SW 1271 (cell line): Measurements from ENCODE around the gene DCLRE1C.
"Not testable (repeated sequence)": the region's sequence is repeated elsewhere in the genome, so short reads cannot be mapped to it uniquely, and the experiment has no call there.

Source experiments
- DNase-seq, 2 experiments: peaks; one replicate each; lab custom pipeline; 2025; lab: John Stamatoyannopoulos, UW

The DCLRE1C gene

GRCh38 chr10:14954001-14954770 lies at the start of gene DCLRE1C:
Gene DCLRE1C (minus strand): TSS chr10:14954096. CDS start chr10:14954010, 86 bp downstream.
- peak; percentile 18 to 83 for DNase-seq

- no peak for DNase-seq
Observed at GRCh38 chr10:14995964-14996565, 42.2 kb upstream of the DCLRE1C start.

GRCh38 chr10:14993500-14994455 lies 39.9 kb upstream of the DCLRE1C start:
- DNase-seq, result not testable (repeated sequence)

- DNase-seq, result not testable (repeated sequence)
Observed at GRCh38 chr10:14992336-14992735, 38.4 kb upstream of the DCLRE1C start.

- peak in 1 of 2 experiments; percentile 4 for DNase-seq
Observed at GRCh38 chr10:14991035-14991749, 37.3 kb upstream of the DCLRE1C start.

- DNase-seq, result not testable (repeated sequence)
Observed at GRCh38 chr10:14989552-14989951, 35.7 kb upstream of the DCLRE1C start.

- no peak for DNase-seq
Observed at GRCh38 chr10:14982744-14983143, 28.8 kb upstream of the DCLRE1C start.

- peak in 1 of 2 experiments; percentile 15 for DNase-seq
Observed at GRCh38 chr10:14975672-14976273, 21.9 kb upstream of the DCLRE1C start.

GRCh38 chr10:14974153-14974998 lies 20.5 kb upstream of the DCLRE1C start:
- not testable (repeated sequence) for DNase-seq

GRCh38 chr10:14971867-14972448 lies 18.1 kb upstream of the DCLRE1C start:
- no peak for DNase-seq

- DNase-seq, result no peak
Observed at GRCh38 chr10:14967897-14968296, 14.0 kb upstream of the DCLRE1C start.

- DNase-seq, result peak; percentile 82 to 86
Observed at GRCh38 chr10:14959221-14960057, 5.5 kb upstream of the DCLRE1C start, which contains the start of gene MEIG1. Gene MEIG1 (plus strand): TSS chr10:14959388. CDS start chr10:14966469, 7,081 bp downstream.

- DNase-seq, result no peak
Observed at GRCh38 chr10:14958872-14959220, 5.0 kb upstream of the DCLRE1C start.

GRCh38 chr10:14954934-14955333 lies 1.0 kb upstream of the DCLRE1C start:
- DNase-seq, result no peak

GRCh38 chr10:14953424-14954000 lies 384 bp downstream of the DCLRE1C start:
- DNase-seq, result peak in 1 of 2 experiments; percentile 69

GRCh38 chr10:14952851-14953423 lies 959 bp downstream of the DCLRE1C start:
- no peak for DNase-seq

- no peak for DNase-seq
Observed at GRCh38 chr10:14949291-14949690, 4.6 kb downstream of the DCLRE1C start.

- no peak for DNase-seq
Observed at GRCh38 chr10:14947268-14947667, 6.6 kb downstream of the DCLRE1C start.
